ENCODE data around the gene RGS19. TPM values are rescaled to one million over a fixed set of nuclear protein-coding genes. Genes with fewer than 3 reads are reported as not detected.

Gene RGS19
- total RNA-seq, 1 experiment from 2014 or later = 43.2 TPM

DNA sequence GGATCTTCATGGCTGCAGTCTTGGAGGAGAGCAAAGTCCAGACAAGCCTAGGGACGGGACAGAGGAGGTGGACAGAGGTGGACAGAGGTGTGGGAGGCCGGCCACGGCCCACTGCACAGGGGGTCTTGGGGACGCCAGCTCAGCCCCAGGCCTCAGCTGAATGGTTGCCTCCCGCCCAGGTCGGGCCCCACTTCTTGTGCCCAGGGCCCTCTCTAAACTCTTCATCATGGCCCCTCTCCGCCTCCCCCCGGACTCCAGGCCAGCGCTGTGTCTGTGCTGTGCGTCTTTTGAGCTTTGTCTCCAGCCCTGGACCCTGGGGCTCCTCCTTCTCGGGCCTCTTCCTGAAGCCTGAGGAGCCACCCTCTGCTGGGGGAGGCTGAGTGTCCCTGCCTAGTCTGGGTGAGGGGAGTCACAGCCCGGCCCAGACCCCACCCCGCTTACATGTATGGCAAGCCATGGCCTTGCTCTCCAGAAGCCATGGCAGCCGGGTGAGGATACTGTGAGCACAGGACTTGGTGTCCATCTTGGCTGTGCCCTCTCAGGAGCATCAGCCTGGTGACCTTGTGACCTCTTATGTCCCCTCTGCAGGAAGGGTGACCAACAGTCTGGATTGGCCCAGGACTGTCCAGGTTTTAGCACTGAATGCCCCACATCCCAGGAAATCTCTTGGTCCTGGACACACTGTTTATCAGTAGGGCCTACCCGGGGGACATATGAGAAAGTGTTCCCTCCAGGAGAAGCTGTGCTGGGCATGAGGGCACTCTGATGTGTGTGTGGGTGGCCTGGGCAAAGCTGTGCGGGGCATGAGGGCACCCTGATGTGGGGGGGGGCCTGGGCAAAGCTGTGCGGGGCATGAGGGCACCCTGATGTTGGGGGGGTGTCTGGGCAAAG is 37.5 kb upstream of the RGS19 start:
- no peaks in the 10 kb centered on the region for H3F3A ChIP-seq (ENCODE audit: low read length, unreplicated experiment)
- H3K4me1 ChIP-seq (ENCODE audit: insufficient read depth, low read length) = no peaks in the 10 kb centered on the region; the same call in 1 of the 2 replicates
- no peak for ATAC-seq
- CTCF ChIA-PET = no interaction called here
- H3K9ac ChIP-seq (ENCODE audit: low read length) = no peak overlapping the region
- no TSS peak for BruUV-seq (replicated peaks)
- H4K20me1 ChIP-seq (ENCODE audit: low read length) = no peaks in the 10 kb centered on the region
- H3K4me3 ChIP-seq (ENCODE audit: low read length) = no peak overlapping the region
- H2AFZ ChIP-seq (ENCODE audit: low read length) = no peak overlapping the region
- no peaks in the 10 kb centered on the region for H3K9me3 ChIP-seq (ENCODE audit: low read length)
- intact Hi-C loops (cut with micrococcal nuclease) = no loop called here
- POLR2A ChIA-PET (ENCODE audit: unreplicated experiment) = interaction anchor here (0.6 kb wide), 1 partner anchor 143 kb away, joined by 10 read pairs; no protein-coding TSS in a partner anchor
- H3K36me3 ChIP-seq (ENCODE audit: low read depth, low read length) = no peaks in the 10 kb centered on the region
- no peak for DNase-seq
- no peak overlapping the region for H3K27ac ChIP-seq (ENCODE audit: low read length)
- no peak overlapping the region for H3K4me2 ChIP-seq (ENCODE audit: low read length)
- no peaks in the 10 kb centered on the region for H3K79me2 ChIP-seq (ENCODE audit: low read length)
- TF ChIP-seq EZH2phosphoT487 (IDR thresholded peaks at IDR 0.05; ENCODE audit: borderline replicate concordance, low read length) = no peak
- TF ChIP-seq EZH2 (IDR thresholded peaks at IDR 0.05; ENCODE audit: low read length, unreplicated experiment) = no peak
- TF ChIP-seq CTCF (conservative IDR thresholded peaks at IDR 0.05; ENCODE audit: low read depth, low read length) = no peak
- no peaks in the 10 kb centered on the region for H3K9me2 ChIP-seq (replicated peaks; ENCODE audit: low read length)
- H3K27me3 ChIP-seq (ENCODE audit: low read length) = no peaks in the 10 kb centered on the region

DNA sequence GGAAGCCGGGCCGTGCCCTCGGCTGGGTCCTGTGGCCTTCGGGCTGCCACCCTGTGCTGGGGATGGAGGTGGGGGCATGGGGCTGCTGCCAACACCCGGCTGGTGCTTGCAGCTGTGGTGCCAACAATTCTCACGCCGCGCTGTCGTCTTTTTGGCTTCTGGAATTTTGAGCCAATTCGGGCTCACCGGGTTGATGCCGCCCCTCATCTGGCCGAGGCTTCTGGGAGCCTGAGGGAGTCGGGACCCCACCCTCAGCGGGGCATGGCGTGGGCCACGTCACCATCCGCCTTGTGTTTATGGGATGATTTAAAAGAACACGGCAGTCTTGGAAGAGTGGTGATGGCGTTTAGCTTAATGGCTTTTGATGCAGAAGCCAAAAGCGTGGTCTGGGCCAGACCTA is 36.7 kb upstream of the RGS19 start:
- ATAC-seq (no peak), DNase-seq (no peak)
- Histone ChIP-seq H3K9me3 (ENCODE audit: low read length) (no peaks in the 10 kb centered on the region), H3K79me2 (ENCODE audit: low read length) (no peaks in the 10 kb centered on the region), H2AFZ (ENCODE audit: low read length) (no peak overlapping the region), H3K4me2 (ENCODE audit: low read length) (no peak overlapping the region), H3K9me2 (replicated peaks; ENCODE audit: low read length) (no peaks in the 10 kb centered on the region), H3K27me3 (ENCODE audit: low read length) (no peaks in the 10 kb centered on the region), H3F3A (ENCODE audit: low read length, unreplicated experiment) (no peaks in the 10 kb centered on the region), H4K20me1 (ENCODE audit: low read length) (no peaks in the 10 kb centered on the region), H3K9ac (ENCODE audit: low read length) (no peak overlapping the region), H3K4me1 (ENCODE audit: insufficient read depth, low read length) (no peaks in the 10 kb centered on the region; the same call in 1 of the 2 replicates), H3K36me3 (ENCODE audit: low read depth, low read length) (no peaks in the 10 kb centered on the region), H3K4me3 (ENCODE audit: low read length) (no peak overlapping the region), H3K27ac (ENCODE audit: low read length) (no peak overlapping the region)
- BruUV-seq (replicated peaks) = no TSS peak
- intact Hi-C loops (cut with micrococcal nuclease) = no loop called here
- no peak for TF ChIP-seq EZH2phosphoT487 (IDR thresholded peaks at IDR 0.05; ENCODE audit: borderline replicate concordance, low read length)
- no peak for TF ChIP-seq CTCF (conservative IDR thresholded peaks at IDR 0.05; ENCODE audit: low read depth, low read length)
- TF ChIP-seq EZH2 (IDR thresholded peaks at IDR 0.05; ENCODE audit: low read length, unreplicated experiment) = no peak
- ChIA-PET CTCF (no interaction called here), POLR2A (ENCODE audit: unreplicated experiment) (no interaction called here)

All from PC-3 (cell line).